Stimulated activated CD8-positive, alpha-beta memory T cell treated with anti-CD3 and anti-CD28 coated beads, Interleukin-2, amount 100 ng/mL, for 1 hour (primary cell): ENCODE data around the gene ST6GAL2.

Source experiments
- DNase-seq, 2 donors: peaks; one replicate each; pipeline ENCODE4 v3.0.0-alpha.2; 2020; ENCODE audit warnings: low read depth in 2 of 2

The ST6GAL2 gene

GRCh38 chr2:106885971-106886915, at the start of gene ST6GAL2:
TSS of gene ST6GAL2 (minus strand) at chr2:106886167. CDS start at chr2:106843977, 42,190 bp downstream.
- DNase-seq: no peak

- DNase-seq: no peak
These were observed 46.7 kb upstream of the ST6GAL2 start for GRCh38 chr2:106932644-106933043.

GRCh38 chr2:106931717-106932335, 45.9 kb upstream of the ST6GAL2 start:
- DNase-seq: no peak

DNA sequence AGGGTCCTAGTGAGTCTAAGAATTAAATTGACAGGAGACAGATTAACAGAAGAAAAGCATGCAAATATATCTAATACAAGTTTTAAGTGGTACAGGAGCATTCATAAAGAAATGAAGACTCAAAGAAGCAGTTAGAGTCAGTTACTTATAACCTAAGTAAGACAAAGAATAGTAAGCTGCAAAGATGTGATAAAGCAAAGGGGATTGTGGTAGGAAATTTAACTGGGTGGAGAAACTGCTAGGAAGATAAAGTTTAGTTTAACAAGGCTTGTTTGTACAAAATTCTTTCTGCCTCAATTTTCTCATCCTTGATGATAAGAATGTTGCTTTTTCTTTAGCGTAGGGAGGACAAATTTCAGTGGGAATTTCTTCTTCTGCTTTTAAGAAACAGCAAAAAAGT, 35.5 kb upstream of the ST6GAL2 start:
- no peak for DNase-seq

DNA sequence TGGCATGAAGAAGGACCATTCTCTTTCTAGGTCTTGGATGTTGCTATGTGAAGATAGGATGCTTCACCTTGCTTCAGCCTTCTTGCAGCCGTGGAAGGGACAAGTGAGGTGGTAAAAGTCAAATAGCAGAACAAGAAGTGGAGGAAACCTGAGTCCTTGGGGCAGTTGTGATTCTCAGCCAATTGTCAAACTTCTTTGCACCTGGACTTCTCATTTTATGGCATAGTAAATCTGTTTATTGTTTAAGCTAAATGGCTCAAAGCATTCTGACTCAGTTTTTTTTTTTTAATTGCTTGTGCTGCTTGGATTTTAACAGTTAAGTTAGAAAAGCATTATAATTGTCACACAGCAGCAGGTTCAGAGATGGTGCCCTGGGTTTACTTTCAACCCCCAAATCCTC, 33.0 kb upstream of the ST6GAL2 start:
- no peak for DNase-seq

DNA sequence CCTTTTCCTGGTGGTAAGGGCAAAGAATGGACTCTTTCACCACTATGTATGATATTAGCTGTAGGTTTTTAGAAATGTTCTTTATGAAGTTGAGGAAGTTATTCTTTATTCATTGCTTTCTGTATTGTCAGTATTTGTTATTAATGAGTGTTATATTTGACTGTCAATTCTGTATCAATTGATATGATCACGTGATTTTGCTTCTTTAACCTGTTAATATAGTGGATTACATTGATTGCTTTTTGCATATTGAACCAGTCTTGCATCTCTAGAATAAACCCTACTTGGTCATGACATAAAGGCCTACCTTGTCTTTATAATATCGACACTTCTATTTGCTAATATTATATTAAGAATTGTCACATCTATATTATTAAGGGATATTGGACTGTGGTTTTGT, 18.3 kb upstream of the ST6GAL2 start:
- DNase-seq: no peak

DNA sequence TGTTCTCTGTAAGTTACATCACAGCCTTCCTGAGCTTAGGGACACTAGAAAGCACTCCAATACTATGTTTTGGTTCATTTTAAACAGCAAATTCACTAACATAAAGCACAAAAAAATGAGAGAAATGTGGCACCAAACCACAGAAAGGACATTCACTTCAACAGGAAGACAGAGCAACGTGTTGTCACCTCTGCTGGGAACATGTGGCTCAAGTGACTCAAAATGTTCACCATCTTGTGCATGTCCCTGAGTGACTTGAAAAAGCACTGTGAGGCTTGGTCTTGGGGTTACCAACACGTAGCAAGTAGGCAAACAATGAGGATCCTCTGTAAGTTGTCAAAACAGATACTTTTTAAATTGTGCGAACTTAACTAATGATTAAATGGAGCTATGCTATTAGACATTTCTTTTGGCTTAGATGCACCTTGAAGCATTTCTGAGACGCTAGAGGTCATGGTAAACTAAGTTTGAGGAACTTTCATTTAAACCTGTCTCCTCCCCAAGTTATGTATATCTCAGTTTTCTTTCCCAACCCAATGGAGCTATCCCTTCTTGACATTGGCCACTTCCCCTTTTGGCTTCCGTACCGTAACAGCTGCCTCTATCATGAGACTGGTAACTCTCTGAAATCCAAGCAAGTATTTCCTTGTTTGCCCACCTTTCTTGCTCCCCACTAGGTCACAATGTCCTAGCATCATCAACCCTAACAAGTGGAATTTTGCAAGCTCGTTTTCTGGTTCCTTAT, 14.0 kb upstream of the ST6GAL2 start:
- DNase-seq: no peak

DNA sequence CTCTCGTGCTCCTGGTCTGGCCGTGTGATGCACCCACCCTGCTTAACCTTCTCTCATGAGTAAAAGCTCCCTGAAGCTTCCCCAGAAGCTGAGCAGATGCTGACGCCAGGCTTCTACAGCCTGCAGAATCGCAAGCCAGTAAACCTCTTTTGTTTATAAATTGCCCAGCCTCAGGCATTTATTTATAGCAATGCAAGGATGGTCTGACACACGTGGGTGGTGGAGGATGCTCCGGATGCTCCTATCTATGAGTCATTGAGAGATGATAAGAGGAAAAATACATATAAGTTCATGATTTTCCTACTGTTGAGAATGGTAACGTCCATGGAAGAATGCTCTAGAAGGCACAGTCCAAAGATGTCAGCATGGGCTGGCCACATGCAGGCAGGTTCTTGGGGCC, 8.6 kb upstream of the ST6GAL2 start:
- no peak for DNase-seq

DNA sequence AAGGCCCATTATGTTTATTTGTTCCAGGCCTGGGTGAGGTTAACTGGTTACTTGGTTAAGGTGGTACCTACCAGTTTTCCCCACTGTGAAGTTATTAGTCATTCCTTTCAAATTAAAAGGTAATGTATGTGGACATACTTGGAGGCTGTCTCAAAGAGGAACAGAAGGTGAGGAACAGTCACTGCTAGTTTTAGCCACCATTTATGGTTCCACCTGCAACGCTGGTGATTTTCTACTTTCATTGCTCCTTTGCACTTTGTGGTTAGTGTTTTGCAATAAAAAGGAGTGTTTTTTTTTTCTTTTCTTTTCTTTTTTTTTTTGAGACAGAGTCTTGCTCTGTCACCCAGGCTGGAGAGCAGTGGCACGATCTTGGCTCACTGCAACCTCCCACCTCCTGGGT, 6.1 kb upstream of the ST6GAL2 start:
- DNase-seq: no peak

DNA sequence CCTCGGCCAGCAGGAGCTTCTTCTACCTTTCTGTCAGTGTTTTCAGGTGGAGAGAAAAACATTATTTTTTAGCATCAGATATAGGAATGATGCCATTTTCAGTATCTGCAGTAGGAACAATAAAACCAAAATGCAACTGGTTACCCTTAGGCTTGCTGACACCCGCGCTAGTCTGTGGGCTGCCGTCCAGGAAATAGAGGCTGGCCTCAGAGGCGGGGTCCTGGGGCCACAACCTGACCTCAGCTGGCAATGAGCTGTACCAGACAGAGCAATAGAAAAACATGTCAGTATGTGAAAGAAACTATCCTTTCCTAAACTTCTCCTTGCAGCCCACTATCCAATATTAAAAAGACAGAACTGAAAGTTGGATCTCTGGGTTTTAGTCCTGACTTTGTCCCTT, 4.6 kb upstream of the ST6GAL2 start:
- no peak for DNase-seq

- DNase-seq: no peak
These were observed 1.2 kb upstream of the ST6GAL2 start for GRCh38 chr2:106886916-106887758.

GRCh38 chr2:106885329-106885728, 638 bp downstream of the ST6GAL2 start:
- no peak for DNase-seq

DNA sequence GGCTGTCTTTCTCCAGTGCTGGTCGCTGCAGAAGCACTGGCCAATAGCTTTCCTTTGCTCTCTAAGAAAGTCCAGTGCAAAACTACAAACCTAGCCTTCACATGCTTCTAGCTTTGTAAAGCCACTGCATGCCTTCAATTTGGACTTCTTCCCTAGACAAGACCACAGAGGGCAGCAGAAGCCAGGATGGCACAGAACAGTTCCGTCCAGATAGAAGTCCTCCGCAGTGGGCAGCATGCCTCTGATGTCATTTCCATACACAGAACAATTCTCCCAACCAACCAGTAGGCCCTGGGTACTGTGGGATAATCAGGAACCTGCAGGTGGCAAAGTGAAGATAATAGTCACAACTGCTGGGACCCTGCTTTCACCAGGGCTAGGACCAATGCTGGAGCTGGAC, 3.3 kb downstream of the ST6GAL2 start:
- no peak for DNase-seq

- no peak for DNase-seq
These were observed 7.8 kb downstream of the ST6GAL2 start for GRCh38 chr2:106878206-106878605.

DNA sequence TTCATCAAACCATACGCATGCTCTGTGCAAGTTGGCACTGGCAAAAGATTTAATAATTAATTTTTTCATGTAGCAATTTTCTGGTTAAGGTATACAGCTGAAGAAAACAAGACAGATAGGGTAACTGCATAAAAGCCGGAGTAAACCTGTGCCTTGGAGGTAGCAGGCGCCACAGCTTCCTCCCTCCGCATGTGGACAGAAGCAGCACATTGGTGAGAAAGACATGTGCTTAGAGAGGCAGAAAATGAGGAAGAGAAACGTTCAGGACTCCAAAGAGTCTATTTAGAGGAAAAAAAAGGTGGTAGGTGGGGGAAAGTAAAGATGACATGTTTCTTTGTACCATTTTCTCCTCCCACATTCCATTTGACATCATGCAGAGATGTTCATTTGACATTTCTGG, 9.3 kb downstream of the ST6GAL2 start:
- DNase-seq: no peak

DNA sequence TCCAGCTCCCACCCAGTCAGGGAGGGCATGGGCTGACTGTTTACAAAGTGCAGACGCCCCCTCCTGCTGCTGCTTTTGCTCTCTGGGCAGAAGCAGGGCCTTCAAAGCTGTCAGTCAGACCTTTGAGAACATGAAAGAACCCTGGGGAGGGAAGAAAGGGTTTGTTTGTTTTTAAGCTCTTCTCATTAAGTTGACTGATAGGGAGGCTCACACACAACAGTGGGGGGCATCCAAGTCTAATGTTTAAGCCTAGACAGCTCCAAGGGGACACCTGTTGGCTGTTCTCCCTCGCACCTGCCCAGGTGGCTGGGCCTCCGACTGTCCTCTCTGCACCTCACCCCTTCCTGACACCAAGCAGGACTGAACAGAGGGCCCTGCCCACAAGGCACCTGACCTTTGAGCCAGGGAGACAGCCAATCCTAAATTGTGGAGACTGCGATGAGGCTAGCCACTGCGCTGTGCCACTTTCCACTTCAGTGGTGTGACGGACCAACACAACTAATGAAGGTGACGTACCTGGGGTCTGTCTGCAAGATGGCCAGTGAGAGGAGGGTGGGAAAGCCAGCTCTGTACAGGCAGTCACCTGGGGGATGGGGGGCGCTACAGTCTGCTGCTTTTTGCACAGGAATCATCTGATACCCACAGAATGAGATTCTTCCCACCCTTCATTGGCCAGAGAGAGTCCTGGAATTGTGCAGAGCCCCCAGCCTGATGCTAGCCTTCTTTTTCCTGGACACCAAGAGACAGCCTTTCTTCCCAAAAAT, 16.3 kb downstream of the ST6GAL2 start:
- DNase-seq: no peak

DNA sequence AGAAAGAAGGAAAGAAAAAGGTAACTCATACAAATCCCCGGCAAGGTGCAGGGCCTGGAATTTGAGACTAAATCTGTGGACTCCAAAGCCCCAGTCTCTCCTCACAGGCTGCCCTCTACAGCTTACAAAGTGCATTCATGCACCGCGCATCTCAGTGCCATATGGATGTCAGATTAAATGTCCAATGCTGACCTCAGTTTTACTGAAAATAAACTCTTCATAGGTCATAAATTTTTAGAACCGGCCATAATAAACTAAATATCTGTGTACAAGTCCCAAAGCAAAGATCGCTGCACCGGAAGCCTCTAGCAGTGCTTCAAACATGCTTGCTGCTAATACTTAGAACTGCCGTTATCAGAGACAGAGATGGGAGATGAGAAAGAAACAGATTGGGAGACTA, 17.7 kb downstream of the ST6GAL2 start:
- DNase-seq: no peak

DNA sequence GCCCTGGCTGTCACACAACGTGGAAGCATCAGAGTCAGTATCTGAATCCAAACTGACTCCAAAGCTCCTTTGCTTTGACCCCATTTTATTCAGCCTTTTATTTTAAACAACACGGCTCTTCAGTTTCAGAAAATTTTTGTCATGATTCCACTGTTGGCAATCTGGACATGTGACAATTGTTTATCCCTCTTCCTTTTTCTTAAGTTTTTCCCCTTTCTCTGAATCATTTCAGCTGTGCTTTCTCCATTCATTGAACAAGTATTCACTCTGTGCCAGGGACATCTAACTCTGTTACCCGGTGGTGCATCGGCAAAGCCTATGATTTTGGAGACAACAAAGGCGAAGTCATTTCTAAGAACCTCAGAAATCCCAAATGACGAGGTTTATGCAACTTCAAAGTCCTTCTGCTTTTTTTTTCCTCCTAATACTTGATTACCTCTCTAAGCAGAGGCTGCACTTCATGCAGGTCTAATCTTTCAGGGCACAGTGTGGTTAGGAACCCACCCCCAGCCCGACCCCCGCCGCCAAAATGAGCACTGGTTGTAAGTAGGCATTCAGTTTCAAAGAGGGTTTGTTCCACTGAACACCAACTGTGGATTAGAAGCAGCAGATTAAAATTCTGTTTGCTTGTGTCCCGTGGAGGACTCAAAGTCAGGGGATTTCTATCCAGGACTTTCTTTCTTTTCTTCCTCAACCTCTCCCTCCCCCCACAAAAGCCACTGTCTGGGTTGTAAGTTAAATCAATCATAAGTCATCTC, 18.6 kb downstream of the ST6GAL2 start:
- DNase-seq: no peak

DNA sequence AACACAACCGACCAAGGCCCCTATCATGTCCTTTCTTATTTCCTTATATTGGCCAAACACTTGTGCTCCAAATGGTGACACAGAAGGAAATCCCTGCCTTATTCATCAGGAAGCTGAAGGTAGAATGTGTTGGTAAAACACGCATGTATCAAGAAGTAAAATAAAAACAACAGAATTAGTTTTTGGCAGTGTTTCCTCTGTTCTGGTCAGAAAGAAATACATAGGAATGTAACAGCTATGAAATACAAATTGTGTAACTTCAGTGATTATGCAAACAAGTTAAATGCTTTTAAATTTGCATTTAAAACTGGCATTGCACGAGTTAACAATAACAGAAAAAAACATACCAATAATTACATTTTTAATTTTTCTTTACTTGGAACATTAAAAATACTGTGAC, 19.3 kb downstream of the ST6GAL2 start:
- no peak for DNase-seq

DNA sequence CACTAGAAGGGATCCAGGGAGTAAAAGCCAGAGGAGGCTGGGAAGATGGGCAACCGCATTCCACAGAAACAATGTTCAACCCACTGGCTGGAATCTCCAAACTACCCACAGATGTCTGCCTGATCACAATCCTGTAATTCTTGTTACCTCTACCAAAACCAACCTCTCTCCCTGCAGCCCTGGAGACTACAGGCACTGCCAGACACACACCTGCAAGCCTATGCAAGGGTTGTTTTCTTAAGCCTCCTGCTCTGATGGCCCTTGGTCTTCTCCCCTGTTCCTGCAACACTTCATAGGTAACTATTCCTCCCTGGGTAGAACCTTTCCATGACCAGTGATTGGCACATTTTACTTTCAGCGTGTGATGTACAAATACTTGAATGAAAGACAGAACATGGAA, 21.9 kb downstream of the ST6GAL2 start:
- no peak for DNase-seq
